Stimulated activated CD8-positive, alpha-beta memory T cell treated with anti-CD3 and anti-CD28 coated beads, Interleukin-12 subunit alpha, Interleukin-12 subunit beta, amount 100 ng/mL, for 4 hours (primary cell): ENCODE results near the gene RAB10.
"Not testable (repeated sequence)": the region's sequence is repeated elsewhere in the genome, so short reads cannot be mapped to it uniquely, and the experiment has no call there.

ENCODE experiments used
- DNase-seq: peaks from one replicate; pipeline ENCODE4 v3.0.0-alpha.2; 2020; ENCODE audit warnings: low read depth

The RAB10 gene

GRCh38 chr2:26016012-26016705, 17.7 kb upstream of the RAB10 start:
- DNase-seq: no peak

DNA sequence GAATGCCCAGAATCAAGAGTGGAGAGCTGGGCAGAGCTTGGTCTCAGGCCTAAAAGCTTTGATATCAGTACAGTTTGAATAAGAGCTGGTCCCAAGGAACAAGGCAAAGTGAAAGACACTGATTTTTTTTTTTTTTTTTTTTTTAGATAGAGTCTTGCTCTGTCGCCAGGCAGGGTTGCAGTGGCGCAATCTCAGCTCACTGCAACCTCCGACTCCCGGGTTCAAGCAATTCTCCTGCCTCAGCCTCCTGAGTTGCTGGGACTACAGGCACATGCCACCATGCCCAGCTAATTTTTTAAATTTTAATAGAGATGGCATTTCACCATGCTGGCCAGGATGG, 17.2 kb upstream of the RAB10 start:
- DNase-seq: not testable (repeated sequence)

DNA sequence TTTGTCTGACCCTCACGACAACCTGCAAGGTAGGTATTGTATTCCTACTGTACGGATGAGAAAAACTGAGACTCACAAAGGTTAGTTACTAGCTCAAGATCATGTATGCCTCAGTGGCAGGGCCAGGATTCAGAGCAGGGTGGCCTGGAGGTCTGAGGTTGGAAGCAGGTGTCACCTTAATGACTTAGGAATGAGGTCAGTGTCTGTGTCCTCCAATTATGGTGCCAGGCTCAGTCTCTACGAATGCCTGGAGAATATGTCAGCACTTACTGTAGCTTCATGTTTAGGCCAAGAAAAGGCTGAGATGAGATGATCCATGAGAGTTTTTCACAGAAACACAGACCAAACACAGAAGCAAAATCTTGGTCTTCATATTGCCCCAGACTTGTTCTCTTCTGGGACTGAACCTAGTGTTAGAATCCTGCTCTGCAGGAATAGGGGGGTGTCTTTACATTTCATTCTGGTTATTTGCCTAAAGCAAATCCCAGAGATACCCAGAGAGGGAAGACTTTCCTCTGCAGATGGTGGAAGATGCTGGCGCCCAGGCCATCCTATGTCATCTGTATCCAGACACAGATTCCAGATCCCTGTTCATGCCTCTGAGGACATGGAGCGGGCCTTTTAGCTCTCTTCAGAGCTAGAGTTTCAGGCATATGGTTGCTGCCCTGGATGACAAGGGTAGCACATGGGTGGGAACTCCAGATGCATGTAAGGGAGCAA, 16.3 kb upstream of the RAB10 start:
- no peak for DNase-seq

DNA sequence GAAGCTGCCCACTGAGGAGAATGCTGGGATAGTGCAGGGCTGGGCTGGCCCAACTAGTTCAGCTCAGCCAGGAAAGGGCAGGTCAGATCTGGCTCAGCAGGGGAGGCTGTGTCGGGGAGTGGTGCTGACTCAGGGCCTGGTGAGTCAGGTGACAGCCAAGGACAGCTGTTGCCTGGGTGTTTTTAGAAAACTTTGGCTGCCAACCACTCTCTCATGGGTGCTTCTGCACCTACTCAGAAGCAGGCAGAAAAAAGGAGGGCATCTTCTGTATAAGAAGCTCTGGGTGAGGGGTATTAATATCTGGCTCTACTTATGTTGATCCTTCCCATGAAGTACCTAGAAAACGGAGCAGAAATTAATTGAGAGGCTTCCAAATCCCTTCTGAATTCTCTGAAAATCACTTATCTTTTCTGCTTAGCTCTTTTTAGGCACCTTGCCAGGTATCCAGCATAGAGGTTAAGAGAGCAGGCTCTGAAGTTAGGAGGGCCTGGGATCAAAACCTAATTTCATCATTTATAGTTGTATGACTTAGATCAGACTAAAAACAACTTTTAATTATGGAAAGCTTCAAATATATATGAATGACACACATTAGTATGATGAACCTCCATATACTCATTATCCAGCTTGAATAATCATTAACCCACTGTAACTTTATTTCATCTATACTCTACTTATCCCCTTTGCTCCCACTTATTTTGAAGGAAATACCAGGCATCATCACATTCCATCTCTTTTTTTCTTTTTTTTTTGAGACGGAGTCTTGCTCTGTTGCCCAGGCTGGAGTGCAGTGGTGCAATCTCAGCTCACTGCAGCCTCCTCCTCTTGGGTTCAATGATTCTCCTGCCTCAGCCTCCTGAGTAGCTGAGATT, 15.5 kb upstream of the RAB10 start:
- DNase-seq: no peak

- no peak for DNase-seq
These were observed 13.6 kb upstream of the RAB10 start for GRCh38 chr2:26020231-26020640.

DNA sequence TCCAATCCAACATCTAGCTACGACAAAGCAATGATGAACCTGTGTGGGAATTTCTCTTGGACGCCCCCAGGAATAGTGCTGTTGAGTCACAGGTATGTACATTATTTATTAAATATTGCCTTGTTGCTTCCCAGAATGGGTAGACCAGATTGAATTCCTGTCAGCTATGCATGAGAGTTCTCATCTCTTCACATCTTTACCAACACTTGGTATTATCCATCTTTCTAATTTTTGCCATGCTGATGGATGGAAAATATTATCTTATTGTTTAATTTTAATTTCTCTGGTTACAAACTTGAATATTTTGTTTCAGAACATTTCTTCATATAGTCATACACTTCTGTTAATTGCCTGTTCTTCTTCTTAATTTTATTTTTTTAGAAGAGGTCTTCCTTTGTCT, 9.6 kb upstream of the RAB10 start:
- DNase-seq: no peak

GRCh38 chr2:26025509-26025908, 8.4 kb upstream of the RAB10 start:
- no peak for DNase-seq

- DNase-seq: not testable (repeated sequence)
These were observed 5.8 kb upstream of the RAB10 start for GRCh38 chr2:26028083-26028482.

DNA sequence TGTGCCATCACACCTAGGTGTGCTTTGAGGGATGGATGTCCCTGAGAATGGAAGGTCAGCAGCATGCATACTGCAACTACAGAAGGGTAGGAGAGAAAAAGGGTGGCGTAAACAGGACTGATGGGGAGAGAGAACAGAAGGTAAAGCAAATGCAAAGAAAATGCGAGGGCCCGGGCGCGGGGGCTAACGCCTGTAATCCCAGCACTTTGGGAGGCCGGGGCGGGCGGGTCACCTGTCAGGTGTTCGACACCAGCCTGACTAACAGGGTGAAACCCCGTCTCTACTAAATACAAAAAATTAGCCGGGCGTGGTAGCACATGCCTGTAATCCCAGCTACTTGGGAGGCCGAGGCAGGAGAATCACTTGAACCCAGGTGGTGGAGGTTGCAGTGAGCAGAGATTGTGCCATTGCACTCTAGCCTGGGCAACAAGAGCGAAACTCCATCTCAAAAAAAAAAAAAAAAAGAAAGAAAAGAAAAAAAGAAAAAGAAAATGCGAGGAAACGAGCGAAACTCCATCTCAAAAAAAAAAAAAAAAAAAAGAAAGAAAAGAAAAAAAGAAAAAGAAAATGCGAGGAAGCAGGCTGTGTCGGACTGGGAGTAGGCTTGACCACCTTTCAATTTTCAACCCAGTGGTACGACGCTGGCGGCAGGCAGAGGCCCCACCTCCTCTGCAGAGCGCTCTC, 1.2 kb upstream of the RAB10 start:
- not testable (repeated sequence) for DNase-seq

DNA sequence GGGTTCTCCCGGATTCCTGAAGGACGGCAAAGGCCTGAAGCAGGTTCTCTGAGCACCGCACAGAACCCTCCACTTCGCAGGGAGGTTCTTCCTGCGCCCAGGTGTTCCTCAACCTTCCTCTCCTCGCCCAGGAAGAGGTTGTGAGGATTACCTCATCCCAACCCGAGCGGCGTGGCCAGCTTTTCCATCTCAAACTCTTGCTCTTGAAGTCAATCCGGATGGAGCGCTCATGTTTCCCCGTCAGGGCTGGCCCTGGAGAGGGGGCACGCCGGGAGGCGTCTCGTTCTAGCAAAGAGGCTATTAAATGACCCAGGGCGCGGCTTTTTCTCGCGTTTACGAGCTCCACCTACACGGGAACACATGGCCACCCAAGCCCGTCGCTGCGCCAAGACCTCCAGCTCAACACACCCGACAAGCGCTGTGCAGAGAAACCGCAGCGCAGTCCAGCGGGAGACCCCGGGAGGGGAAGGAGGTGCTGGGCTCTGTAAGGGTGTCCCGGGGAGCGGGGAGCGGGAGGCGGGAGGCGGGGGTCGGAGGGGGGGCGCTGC, 540 bp upstream of the RAB10 start:
- no peak for DNase-seq

DNA sequence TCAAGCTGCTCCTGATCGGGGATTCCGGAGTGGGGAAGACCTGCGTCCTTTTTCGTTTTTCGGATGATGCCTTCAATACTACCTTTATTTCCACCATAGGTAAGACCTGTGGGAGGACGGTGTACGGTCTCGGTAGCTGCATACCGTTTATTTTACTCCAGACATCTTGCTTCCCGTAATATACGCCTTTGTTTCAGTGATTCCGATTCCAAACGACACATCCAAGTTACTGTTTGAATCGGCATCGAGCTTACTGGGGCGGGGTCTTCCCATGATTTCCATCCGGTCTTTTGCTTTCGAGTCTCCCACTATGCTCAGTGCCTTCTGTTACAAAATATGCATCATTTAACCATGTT, 731 bp downstream of the RAB10 start:
- DNase-seq: no peak

DNA sequence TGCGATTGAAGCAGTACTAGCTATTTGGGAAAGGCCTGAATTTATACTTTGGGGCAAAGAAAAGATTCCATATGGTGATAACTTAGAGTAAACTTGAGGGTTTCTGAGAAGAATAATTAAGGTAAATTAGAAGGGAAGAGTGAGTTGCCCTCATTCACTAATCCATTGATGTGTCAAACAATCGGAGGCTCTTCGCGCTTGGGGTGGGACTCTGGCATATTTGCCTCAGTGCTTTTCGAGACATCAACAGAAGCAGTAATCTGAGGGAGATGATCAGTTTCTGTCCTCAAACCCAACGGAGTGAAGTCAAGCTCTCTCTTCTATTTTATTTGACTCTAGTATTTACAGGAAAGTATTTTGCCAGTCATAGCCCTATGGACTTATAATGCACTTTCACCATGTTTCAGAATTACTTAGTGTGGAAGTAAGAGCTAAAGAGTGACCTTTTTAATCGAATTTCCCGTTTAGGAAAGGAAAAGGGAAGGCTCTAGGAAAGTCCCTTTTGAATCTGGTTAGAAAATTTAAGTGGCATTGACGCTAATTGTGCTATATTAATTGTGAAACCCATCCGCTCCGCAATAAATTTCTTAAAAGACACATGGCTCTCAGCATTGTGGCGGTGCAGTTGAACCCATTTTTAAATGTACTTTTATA, 1.3 kb downstream of the RAB10 start:
- no peak for DNase-seq

DNA sequence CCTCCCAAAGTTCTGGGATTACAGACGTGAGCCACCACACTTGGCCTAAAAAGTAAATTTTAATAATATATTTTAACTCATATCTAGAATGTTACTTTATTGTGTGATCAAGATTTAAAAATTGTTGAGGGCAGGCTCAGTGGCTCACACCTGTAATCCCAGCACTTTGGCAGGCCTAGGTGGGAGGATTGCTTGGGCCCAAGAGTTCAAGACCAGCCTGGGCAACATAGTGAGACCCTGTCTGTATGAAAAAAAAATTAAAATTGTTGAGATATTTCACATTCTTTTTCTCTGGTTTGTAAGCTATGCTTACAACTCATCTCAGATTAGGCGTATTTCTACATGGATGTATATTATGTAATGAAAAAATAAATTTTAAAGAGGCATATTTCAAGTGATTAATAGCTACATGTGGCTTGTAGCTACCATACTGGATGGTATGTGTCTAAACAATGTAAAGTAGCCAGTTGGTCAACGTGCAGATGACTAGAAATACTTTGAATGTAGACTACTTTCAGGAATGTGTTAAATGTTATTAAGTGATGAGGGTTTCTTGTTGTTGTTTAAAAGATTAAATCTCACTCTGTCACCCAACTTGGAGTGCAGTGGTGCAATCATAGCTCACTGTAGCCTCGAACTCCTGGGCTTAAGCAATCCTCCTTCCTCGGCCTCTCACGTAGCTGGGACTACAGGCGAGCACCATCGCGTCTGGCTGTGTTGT, 5.9 kb downstream of the RAB10 start:
- DNase-seq: no peak

DNA sequence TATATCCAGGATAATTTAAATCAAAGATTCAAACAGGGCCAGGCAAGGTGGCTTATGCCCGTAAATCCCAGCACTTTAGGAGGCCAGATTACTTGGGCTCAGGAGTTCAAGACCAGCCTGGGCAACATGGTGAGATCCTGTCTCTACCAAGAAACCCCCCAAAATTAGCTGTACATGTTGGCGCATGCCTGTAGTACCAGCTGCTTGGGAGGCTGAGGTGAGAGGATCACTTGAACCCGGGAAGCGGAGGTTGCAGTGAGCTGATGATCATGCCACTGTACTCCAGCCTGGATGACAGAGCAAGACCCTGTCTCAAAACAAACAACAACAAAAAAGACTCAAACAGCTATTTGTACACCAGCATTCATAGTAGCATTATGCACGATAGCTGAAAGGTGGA, 9.2 kb downstream of the RAB10 start:
- no peak for DNase-seq

DNA sequence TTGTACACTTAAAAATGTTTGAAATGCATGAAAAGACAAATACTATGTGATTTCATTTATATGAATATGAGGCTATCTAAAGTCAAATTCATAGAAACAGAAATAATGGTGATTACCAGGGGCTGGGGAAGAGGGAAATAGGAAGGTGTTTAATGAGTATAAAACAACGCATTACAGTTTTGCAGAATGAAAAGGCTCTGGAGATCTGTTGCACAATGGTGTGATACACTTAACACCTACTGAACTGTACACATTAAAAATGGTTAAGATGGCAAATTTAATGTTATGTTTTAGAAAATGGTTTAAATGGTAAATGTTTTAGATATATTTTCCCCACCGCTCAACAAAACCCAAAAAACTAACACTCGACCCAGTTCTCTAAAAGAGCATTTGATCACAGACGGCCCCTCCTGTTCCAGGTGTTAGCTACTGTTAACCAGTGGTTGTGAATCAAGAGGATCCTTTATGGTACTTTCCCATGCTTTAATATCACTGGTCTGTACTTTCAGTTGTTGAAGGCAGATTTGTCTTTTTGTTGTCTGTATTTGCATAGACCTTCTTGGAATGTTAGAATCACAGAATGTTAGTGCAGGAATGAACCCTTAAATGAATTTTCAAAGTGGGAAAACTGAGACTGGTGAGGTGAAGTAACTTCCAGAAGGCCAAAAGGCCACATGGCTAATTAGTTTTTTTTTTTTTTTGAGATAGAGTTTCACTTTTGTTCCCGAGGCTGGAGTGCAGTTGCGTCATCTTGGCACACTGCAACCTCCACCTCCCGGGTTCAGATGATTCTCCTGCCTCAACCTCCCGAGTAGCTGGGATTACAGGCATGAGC, 10.2 kb downstream of the RAB10 start:
- DNase-seq: no peak

DNA sequence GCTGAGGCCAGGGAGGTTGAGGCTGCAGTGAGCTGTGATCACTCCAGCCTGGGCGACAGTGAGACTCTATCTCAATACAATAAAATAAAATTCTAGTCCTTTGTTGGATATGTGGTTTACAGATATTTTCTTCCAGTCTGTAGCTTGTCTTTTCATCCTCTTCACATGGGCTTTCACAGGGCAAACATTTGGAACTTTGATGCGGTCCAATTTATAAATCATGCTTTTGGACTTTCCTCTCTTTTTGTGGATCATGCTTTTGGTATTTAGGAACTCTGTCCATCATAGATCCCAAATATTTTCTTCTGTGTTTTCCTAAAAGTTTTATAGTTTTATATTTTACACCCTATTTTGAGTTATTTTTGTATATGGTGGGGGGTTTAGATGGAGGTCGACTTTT, 14.9 kb downstream of the RAB10 start:
- DNase-seq: no peak

DNA sequence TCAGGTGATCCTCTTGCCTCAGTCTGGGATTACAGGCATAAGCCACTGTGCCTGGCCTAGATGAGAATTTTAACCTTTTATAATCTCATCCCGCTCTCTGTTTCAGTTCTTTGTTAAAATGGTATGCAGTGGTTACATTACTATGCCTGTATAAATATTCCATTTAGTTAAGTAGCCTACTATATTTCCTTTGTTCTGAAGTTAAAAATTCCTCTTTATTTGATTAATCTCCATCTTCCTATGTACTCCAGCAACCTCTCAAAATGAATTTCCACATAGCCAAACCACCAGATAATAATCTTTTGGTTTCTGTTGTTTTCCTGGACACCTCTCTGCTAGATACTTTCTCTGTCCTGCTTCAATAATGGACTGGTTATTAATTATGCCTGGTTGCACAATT, 15.8 kb downstream of the RAB10 start:
- DNase-seq: no peak

DNA sequence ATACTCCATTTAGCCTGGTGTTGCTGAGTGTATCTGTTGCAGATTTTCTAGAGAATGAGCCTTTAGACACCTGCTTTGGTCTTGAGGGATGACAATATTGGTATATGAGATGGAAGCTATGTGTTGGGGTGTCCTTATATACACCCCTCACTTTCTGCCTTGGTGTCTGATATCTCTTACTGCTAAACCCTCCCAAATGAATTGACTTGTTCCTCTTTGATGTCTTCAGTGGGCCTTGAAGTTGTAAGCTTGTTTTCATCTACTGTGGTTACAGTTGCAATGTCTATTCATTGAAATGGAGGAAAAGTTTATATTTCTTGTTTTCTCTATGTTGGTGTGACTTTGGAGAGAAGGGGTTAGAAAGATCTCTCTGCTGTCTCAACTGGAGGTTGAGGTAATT, 18.9 kb downstream of the RAB10 start:
- DNase-seq: no peak

DNA sequence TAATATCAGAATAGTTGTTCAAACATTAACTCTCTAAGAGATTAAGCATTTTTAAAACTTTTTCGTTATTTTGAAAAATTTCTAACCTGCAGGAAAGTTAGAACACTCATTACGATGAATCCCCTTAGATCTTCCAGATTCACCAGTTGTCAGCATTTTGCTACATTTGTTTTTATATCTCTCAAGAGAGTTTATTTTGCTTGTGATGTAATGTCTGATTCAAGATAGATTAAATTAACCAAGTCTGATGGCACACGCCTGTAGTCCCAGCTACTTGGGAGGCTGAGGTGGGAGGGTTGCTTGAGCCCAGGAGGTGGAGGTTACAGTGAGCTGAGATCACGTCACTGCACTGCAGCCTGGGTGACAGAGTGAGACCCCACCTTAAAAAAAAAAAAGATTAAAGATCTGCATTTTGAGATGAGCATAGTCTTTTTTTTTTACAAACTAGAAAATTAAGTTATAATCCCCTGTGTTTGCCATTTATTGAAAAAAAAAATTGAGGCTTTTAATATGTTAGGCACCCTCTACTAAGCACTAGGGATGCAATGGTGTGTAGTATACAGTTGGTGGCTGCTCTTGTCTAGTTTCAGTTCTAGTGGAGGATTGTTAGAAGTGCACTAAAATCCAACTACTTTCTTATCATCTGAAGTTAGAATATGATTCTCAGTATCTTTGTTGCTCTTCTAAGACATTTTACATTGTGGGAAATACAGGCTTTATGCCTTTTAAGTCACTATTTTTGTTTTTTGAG, 20.9 kb downstream of the RAB10 start:
- no peak for DNase-seq
